Astrocyte (in vitro differentiated cells and primary cell): ENCODE results near the gene RASSF3. TPM values are rescaled to one million over a fixed set of nuclear protein-coding genes. Genes with fewer than 3 reads are reported as not detected.
"Not testable (repeated sequence)": the region's sequence is repeated elsewhere in the genome, so short reads cannot be mapped to it uniquely, and the experiment has no call there.

Experiments used
- DNase-seq: peaks from one replicate; pipeline ENCODE4 v3.0.0-alpha.2; 2010; ENCODE audit warnings: low read depth
- FAIRE-seq: peaks from 2 replicates; lab custom pipeline; 2011; peaks lifted over from hg19 to GRCh38; lab: Jason Lieb, UNC
- H2AFZ ChIP-seq: 2 replicates; pipeline ENCODE4 v1.6.0; 2012; ENCODE audit warnings: low read depth, low read length, inconsistent platforms
- H3K27ac ChIP-seq: 2 replicates; pipeline ENCODE4 v1.5.1; 2011; ENCODE audit warnings: low read depth, low read length, inconsistent platforms
- H3K27me3 ChIP-seq: 2 replicates; pipeline ENCODE4 v1.6.0; 2011; ENCODE audit warnings: low read length, inconsistent platforms; ENCODE audit not compliant: insufficient read depth
- H3K36me3 ChIP-seq: 2 replicates; pipeline ENCODE4 v1.5.1; 2011; ENCODE audit warnings: low read length, inconsistent platforms; ENCODE audit not compliant: insufficient read depth
- H3K4me1 ChIP-seq: 2 replicates; pipeline ENCODE4 v1.5.1; 2011; ENCODE audit warnings: low read length, inconsistent platforms; ENCODE audit not compliant: insufficient read depth
- H3K4me2 ChIP-seq: 2 replicates; pipeline ENCODE4 v1.6.0; 2012; ENCODE audit warnings: low read length, inconsistent platforms
- H3K4me3 ChIP-seq: 2 replicates; pipeline ENCODE4 v1.5.1; 2011; ENCODE audit warnings: low read depth, mild to moderate bottlenecking, low read length, inconsistent platforms; ENCODE audit not compliant: insufficient read depth
- H3K79me2 ChIP-seq: 2 replicates; pipeline ENCODE4 v1.6.0; 2012; ENCODE audit warnings: mild to moderate bottlenecking, low read length, inconsistent platforms; ENCODE audit not compliant: insufficient read depth
- H3K9ac ChIP-seq: 2 replicates; pipeline ENCODE4 v1.6.0; 2012; ENCODE audit warnings: mild to moderate bottlenecking, low read length, inconsistent platforms
- H3K9me3 ChIP-seq: 2 replicates; pipeline ENCODE4 v1.5.1; 2012; ENCODE audit warnings: low read depth, mild to moderate bottlenecking, low read length, inconsistent platforms; ENCODE audit not compliant: insufficient read depth
- H4K20me1 ChIP-seq: 2 replicates; pipeline ENCODE4 v1.6.0; 2012; ENCODE audit warnings: low read length, inconsistent platforms; ENCODE audit not compliant: insufficient read depth
- H3K27ac Mint-ChIP-seq: one replicate; pipeline ENCODE4 v1.8.0; 2021; ENCODE audit warnings: mild to moderate bottlenecking, mixed read lengths; ENCODE audit not compliant: unreplicated experiment
- H3K27me3 Mint-ChIP-seq: one replicate; pipeline ENCODE4 v1.8.0; 2021; ENCODE audit warnings: low read depth, mixed read lengths; ENCODE audit not compliant: unreplicated experiment
- H3K36me3 Mint-ChIP-seq: one replicate; pipeline ENCODE4 v1.8.0; 2021; ENCODE audit warnings: low read depth, mixed read lengths; ENCODE audit not compliant: unreplicated experiment
- H3K4me1 Mint-ChIP-seq: one replicate; pipeline ENCODE4 v1.8.0; 2021; ENCODE audit warnings: low read depth, mixed read lengths; ENCODE audit not compliant: unreplicated experiment
- H3K4me3 Mint-ChIP-seq: one replicate; pipeline ENCODE4 v1.8.0; 2021; ENCODE audit warnings: mild to moderate bottlenecking, moderate library complexity, mixed read lengths; ENCODE audit not compliant: unreplicated experiment
- H3K9me3 Mint-ChIP-seq: one replicate; pipeline ENCODE4 v1.8.0; 2021; ENCODE audit warnings: mild to moderate bottlenecking, mixed read lengths; ENCODE audit not compliant: unreplicated experiment
- CTCF ChIP-seq: IDR thresholded peaks from 2 replicates; pipeline ENCODE4 v1.5.1; 2011; ENCODE audit warnings: low read depth, mild to moderate bottlenecking, inconsistent platforms, low read length, moderate library complexity; ENCODE audit not compliant: insufficient read depth
- EZH2 ChIP-seq: IDR thresholded peaks from 2 replicates; pipeline ENCODE4 v1.6.1; 2012; ENCODE audit warnings: mild to moderate bottlenecking, low read length, inconsistent platforms; ENCODE audit not compliant: insufficient read depth
- total RNA-seq: library from RNA; stranded (reverse); gene quantifications from 2 replicates; pipeline ENCODE4 v1.2.1, GENCODE V29; 2021

Gene RASSF3
- total RNA-seq, 1 donor from 2014 or later, result 18.3 TPM

DNA sequence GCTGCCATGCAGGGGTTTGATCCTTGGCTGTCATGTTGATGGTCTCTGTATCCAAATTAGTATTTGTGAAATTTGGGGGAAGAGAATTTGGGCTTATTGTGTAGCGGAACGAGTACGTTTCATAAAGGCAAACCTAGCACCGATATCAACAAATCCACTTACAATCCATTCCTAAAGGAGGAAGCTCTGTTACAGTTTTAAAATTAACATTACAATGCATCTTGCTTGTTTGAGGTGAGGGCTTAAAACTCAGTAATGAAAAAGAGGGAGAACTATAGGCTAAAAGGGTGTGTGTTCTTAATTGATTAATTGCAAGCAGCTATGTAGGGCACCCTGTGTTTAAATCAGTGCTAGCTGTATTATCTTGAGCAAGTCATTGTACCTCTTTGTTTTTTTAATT is 13.7 kb downstream of the RASSF3 start:
- H3K4me3 Mint-ChIP-seq, result no peak overlapping the region
- H3K4me1 ChIP-seq, result peaks cover 25% of the 10 kb centered on the region
- H3K9ac ChIP-seq, result no peak overlapping the region
- H3K79me2 ChIP-seq, result peaks cover 75% of the 10 kb centered on the region
- H3K4me2 ChIP-seq, result no peak overlapping the region
- H3K9me3 Mint-ChIP-seq, result no peaks in the 10 kb centered on the region
- H4K20me1 ChIP-seq, result no peaks in the 10 kb centered on the region
- no peaks in the 10 kb centered on the region for H3K36me3 ChIP-seq
- peaks cover 21% of the 10 kb centered on the region for H3K4me1 Mint-ChIP-seq
- DNase-seq (no peak), FAIRE-seq (no peak)
- H3K27me3 ChIP-seq, result no peaks in the 10 kb centered on the region
- TF ChIP-seq CTCF (no peak), EZH2 (no peak)
- H3K36me3 Mint-ChIP-seq, result no peaks in the 10 kb centered on the region
- no peak overlapping the region for H3K4me3 ChIP-seq
- no peaks in the 10 kb centered on the region for H3K9me3 ChIP-seq
- H3K27ac ChIP-seq, result no peak overlapping the region
- no peak overlapping the region for H3K27ac Mint-ChIP-seq
- no peak overlapping the region for H2AFZ ChIP-seq
- no peaks in the 10 kb centered on the region for H3K27me3 Mint-ChIP-seq

DNA sequence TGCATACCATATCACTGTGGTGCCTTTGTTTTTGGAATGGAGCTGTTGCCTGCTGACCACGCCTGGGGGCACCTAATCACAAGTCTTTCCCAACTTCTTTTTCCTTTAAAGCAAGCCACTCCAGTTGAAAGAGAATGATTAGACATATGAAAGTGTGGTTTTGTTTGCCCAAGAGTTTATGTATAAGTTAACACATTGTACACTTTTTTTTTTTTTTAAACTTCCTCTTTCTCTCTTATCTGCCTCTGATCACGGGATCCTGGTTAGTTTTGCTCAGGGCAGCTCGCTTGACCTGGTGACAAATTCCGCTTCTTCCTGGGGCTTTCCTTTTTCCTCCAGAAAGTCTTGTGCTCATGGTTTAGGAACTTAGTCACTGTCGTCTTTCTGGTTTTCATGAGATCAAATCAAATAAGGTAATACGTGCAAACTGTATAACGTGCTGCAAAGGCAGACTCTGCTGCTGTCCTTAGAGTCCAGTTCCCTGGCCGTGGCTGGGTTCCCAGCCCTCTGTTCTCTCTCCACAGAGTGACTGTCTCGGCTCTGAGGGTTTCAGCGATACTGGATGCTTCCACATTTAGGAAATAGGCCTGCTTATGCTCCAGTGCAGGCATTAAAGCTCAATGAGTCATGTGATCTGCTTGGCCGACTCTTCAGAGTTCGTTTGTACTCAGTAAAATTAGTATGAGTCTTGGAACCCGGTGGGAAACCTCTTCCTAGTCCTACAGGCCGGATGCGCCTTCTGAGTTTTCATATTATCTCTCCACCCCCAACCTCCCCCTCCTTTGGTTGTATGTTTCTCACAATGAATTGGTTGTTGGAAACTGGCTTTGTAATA is 15.2 kb downstream of the RASSF3 start:
- peak; percentile 89 for DNase-seq
- Histone ChIP-seq H4K20me1 (no peaks in the 10 kb centered on the region), H3K9ac (peak overlapping the region; percentile 77), H3K79me2 (peaks cover 71% of the 10 kb centered on the region), H3K4me1 (peaks cover 25% of the 10 kb centered on the region), H3K4me2 (peak overlapping the region; percentile 86), H3K4me3 (peak overlapping the region; percentile 60), H3K27ac (peak overlapping the region; percentile 91), H2AFZ (peak overlapping the region; percentile 70), H3K36me3 (no peaks in the 10 kb centered on the region), H3K27me3 (no peaks in the 10 kb centered on the region), H3K9me3 (no peaks in the 10 kb centered on the region)
- Mint-ChIP-seq H3K27ac (peak overlapping the region; percentile 89), H3K4me1 (peaks cover 21% of the 10 kb centered on the region), H3K4me3 (peak overlapping the region; percentile 66), H3K27me3 (no peaks in the 10 kb centered on the region), H3K9me3 (no peaks in the 10 kb centered on the region), H3K36me3 (no peaks in the 10 kb centered on the region)
- TF ChIP-seq CTCF, result no peak
- no peak for TF ChIP-seq EZH2
- FAIRE-seq, result no peak

- H3K4me3 Mint-ChIP-seq, H4K20me1 ChIP-seq, DNase-seq, H3K4me2 ChIP-seq, H3K36me3 ChIP-seq, H3K9me3 ChIP-seq, H3K27me3 ChIP-seq, H3K9me3 Mint-ChIP-seq, H3K27me3 Mint-ChIP-seq, H2AFZ ChIP-seq, H3K9ac ChIP-seq, H3K36me3 Mint-ChIP-seq, H3K4me3 ChIP-seq, H3K27ac Mint-ChIP-seq, FAIRE-seq: not testable (repeated sequence)
- H3K4me1 ChIP-seq, result peaks cover 25% of the 10 kb centered on the region
- peaks cover 21% of the 10 kb centered on the region for H3K4me1 Mint-ChIP-seq
- peak overlapping the region; percentile 91 for H3K27ac ChIP-seq
- H3K79me2 ChIP-seq, result peaks cover 70% of the 10 kb centered on the region
These were observed 16.3 kb downstream of the RASSF3 start for GRCh38 chr12:64626588-64626987.
